GM12891 (cell line): Measurements from ENCODE around the gene EPHA2.

Experiments used
- POLR2A ChIP-seq: IDR thresholded peaks from 2 replicates; pipeline ENCODE4 v1.6.1; 2011; ENCODE audit warnings: low read depth, low read length, control low read depth
- POLR2AphosphoS5 ChIP-seq: IDR thresholded peaks from 2 replicates; pipeline ENCODE4 v1.6.1; 2011; ENCODE audit warnings: low read depth, low read length, control low read depth

GRCh38 chr1:16183179-16183578 is 27.3 kb upstream of the EPHA2 start:
- no peak for TF ChIP-seq POLR2A
- TF ChIP-seq POLR2AphosphoS5, result no peak
